Osteoblast (primary cell): Measurements from ENCODE around the gene SLC1A3. TPM values are rescaled to one million over a fixed set of nuclear protein-coding genes. Genes with fewer than 3 reads are reported as not detected.
A peak's percentile ranks its signal among the peaks of the same experiment; 100 is the strongest.

Experiments
- DNase-seq: peaks from one replicate; pipeline ENCODE4 v3.0.0; 2011; ENCODE audit warnings: low spot score, mixed read lengths; ENCODE audit not compliant: insufficient read length; ENCODE audit errors: missing footprints
- H2AFZ ChIP-seq: 2 replicates; pipeline ENCODE4 v1.6.0; 2011; ENCODE audit warnings: mild to moderate bottlenecking, low read length
- H3K27ac ChIP-seq: 2 replicates; pipeline ENCODE4 v1.5.1; 2011; ENCODE audit warnings: mild to moderate bottlenecking, low read depth, low read length, moderate library complexity
- H3K27me3 ChIP-seq: 2 replicates; pipeline ENCODE4 v1.6.0; 2012; ENCODE audit warnings: mild to moderate bottlenecking, control low read depth, inconsistent platforms, low read length, moderate library complexity; ENCODE audit not compliant: insufficient read depth
- H3K36me3 ChIP-seq: 2 replicates; pipeline ENCODE4 v1.5.1; 2011; ENCODE audit warnings: mild to moderate bottlenecking, low read length, control low read depth, moderate library complexity; ENCODE audit not compliant: insufficient read depth
- H3K4me1 ChIP-seq: 2 replicates; pipeline ENCODE4 v1.5.1; 2011; ENCODE audit warnings: mild to moderate bottlenecking, low read length, control low read depth, moderate library complexity; ENCODE audit not compliant: insufficient read depth
- H3K4me2 ChIP-seq: 2 replicates; pipeline ENCODE4 v1.6.0; 2011; ENCODE audit warnings: mild to moderate bottlenecking, low read length; ENCODE audit not compliant: insufficient read depth
- H3K4me3 ChIP-seq: fragments of 200-600 bp; sonication (generic); 3 replicates; pipeline ENCODE4 v1.5.1; 2012; ENCODE audit warnings: mild to moderate bottlenecking, low read length, inconsistent platforms; ENCODE audit not compliant: insufficient read depth
- H3K79me2 ChIP-seq: 2 replicates; pipeline ENCODE4 v1.6.0; 2012; ENCODE audit warnings: mild to moderate bottlenecking, low read length, control low read depth, inconsistent platforms; ENCODE audit not compliant: insufficient read depth
- H3K9me3 ChIP-seq: 2 replicates; pipeline ENCODE4 v1.5.1; 2011; ENCODE audit warnings: low read depth, low read length, control low read depth
- H4K20me1 ChIP-seq: 2 replicates; pipeline ENCODE4 v1.6.0; 2012; ENCODE audit warnings: mild to moderate bottlenecking, low read length, control low read depth; ENCODE audit not compliant: insufficient read depth
- total RNA-seq: library from RNA; depleted of rRNA; stranded (reverse); fragments of >200 nt; gene quantifications from 2 replicates; pipeline ENCODE4 v1.2.3, GENCODE V29; 2012
- TF ChIP-seq, protein P1 (sequence below): IDR thresholded peaks from 2 replicates; pipeline ENCODE4 v1.5.1; 2011; ENCODE audit warnings: mild to moderate bottlenecking, low read depth, low read length, moderate library complexity; ENCODE audit errors: extremely low read depth

SLC1A3 gene
- total RNA-seq, 1 donor = 45.2 TPM

DNA sequence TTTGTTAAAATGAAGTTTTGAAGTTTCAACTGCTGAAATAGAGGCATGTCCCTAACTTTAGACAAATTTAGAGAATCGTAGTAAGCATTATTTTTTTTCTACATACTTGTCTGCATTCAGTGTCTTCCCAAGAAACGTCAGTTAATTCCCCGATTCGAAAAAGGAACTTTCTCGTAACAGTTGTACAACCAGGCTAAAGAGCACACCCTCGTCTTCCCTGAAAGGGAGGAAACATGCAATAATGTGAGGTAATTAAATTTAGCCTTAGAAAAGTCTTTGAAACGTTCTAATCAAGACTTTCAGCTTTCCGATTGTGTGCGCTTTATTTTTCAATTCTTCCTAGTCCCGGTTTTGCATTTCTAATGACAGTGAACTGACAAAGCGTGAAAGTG, 374 bp upstream of the SLC1A3 start:
- Histone ChIP-seq H3K9me3 (no peaks in the 10 kb centered on the region), H4K20me1 (no peaks in the 10 kb centered on the region), H3K27me3 (no peaks in the 10 kb centered on the region), H3K27ac (peak overlapping the region; percentile 88), H3K4me3 (peak overlapping the region; percentile 76), H3K4me1 (peaks cover 34% of the 10 kb centered on the region), H2AFZ (peak overlapping the region; percentile 86), H3K79me2 (peaks cover 2% of the 10 kb centered on the region), H3K36me3 (peaks cover 15% of the 10 kb centered on the region), H3K4me2 (peak overlapping the region; percentile 87)
- TF ChIP-seq, protein P1, sequence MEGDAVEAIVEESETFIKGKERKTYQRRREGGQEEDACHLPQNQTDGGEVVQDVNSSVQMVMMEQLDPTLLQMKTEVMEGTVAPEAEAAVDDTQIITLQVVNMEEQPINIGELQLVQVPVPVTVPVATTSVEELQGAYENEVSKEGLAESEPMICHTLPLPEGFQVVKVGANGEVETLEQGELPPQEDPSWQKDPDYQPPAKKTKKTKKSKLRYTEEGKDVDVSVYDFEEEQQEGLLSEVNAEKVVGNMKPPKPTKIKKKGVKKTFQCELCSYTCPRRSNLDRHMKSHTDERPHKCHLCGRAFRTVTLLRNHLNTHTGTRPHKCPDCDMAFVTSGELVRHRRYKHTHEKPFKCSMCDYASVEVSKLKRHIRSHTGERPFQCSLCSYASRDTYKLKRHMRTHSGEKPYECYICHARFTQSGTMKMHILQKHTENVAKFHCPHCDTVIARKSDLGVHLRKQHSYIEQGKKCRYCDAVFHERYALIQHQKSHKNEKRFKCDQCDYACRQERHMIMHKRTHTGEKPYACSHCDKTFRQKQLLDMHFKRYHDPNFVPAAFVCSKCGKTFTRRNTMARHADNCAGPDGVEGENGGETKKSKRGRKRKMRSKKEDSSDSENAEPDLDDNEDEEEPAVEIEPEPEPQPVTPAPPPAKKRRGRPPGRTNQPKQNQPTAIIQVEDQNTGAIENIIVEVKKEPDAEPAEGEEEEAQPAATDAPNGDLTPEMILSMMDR = no peak
- DNase-seq = no peak

DNA sequence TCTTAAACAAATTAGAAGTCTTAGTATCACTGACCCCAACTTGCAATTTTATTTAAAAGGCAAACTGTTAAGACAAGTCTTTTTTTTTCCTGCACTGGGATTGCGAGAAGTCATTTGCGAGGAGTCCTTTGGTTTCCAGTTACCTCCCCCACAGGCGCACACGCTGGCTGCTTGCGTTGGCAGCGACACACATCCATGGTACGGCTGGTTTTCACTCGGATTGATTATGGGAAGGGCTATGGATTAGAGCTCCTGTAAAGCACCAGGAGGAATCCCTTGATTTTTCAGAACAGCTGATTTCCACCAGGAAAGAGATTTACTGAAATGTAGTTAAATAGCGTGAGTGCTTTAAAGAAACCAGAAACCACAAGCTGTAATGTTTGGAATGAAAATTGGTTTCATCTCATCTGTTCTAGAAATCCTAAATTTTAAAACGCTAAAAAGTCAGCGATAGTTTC, 737 bp downstream of the SLC1A3 start:
- no peak for DNase-seq
- peak overlapping the region; percentile 87 for H3K4me2 ChIP-seq
- H3K27me3 ChIP-seq = no peaks in the 10 kb centered on the region
- H3K36me3 ChIP-seq = peaks cover 15% of the 10 kb centered on the region
- H3K4me3 ChIP-seq = peak overlapping the region; percentile 76
- H2AFZ ChIP-seq = peak overlapping the region; percentile 86
- H3K4me1 ChIP-seq = peaks cover 44% of the 10 kb centered on the region
- no peaks in the 10 kb centered on the region for H3K9me3 ChIP-seq
- peaks cover 2% of the 10 kb centered on the region for H3K79me2 ChIP-seq
- peak overlapping the region; percentile 88 for H3K27ac ChIP-seq
- no peaks in the 10 kb centered on the region for H4K20me1 ChIP-seq
- TF ChIP-seq, protein P1 = no peak

DNA sequence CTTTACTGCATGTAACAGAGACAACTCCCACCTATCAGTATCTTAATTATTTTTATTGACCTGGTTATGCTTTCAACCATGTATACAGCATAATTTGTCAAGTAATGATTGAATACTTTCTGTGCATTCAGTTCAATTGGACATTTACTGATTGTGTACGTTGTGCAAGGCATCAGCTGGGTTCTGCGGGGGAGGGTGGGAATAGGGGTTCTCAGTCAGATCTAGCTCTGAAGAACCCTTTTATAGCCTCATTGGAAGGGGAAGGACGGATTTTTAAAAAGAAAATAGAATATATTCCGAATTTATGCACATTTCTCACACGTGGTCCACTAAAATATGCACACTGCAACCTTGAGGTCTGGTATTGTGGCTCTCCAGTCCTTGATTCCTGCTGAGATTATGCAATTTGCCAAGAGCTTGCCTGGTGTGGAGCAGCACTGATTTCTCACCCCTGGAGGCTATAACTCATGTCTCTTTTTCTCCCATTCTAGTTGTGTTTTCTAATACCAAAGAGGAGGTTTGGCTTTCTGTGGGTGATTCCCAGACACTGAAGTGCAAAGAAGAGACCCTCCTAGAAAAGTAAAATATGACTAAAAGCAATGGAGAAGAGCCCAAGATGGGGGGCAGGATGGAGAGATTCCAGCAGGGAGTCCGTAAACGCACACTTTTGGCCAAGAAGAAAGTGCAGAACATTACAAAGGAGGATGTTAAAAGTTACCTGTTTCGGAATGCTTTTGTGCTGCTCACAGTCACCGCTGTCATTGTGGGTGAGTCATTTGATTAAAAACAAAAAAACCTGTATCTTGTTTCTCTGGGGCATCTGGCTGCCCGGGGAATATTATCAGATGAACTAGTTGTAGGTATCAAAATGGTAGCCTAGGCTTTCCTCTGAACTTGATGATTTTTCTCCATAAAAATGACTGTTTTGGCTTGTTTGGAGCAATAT, 1.7 kb downstream of the SLC1A3 start:
- H3K36me3 ChIP-seq = peaks cover 20% of the 10 kb centered on the region
- H3K27me3 ChIP-seq = no peaks in the 10 kb centered on the region
- DNase-seq = no peak
- peaks cover 2% of the 10 kb centered on the region for H3K79me2 ChIP-seq
- peak overlapping the region; percentile 87 for H3K4me2 ChIP-seq
- H3K9me3 ChIP-seq = no peaks in the 10 kb centered on the region
- H2AFZ ChIP-seq = no peak overlapping the region
- TF ChIP-seq, protein P1 = no peak
- H3K4me3 ChIP-seq = peak overlapping the region; percentile 76
- H4K20me1 ChIP-seq = no peaks in the 10 kb centered on the region
- peak overlapping the region; percentile 88 for H3K27ac ChIP-seq
- peaks cover 44% of the 10 kb centered on the region for H3K4me1 ChIP-seq

DNA sequence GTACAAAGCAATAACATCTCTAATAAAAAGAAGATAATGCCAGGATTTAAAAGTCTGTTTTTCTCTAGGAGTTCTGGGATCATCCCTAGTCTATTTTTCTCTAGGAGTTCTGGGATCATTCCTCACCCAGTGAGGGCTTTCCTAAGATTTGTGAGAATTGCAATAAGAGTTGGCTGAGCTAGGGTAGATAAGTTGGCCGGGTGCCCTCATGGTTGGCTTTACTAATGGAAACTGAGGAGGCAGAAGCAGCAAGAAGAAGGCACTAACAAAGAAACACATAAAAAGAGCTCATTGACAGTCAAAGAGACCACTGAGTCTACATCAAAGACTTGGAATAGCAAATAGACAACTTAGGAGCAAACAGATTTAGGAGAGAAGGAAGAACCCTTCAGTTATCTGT, 4.2 kb downstream of the SLC1A3 start:
- DNase-seq = no peak
- H3K4me3 ChIP-seq = no peak overlapping the region
- H3K9me3 ChIP-seq = no peaks in the 10 kb centered on the region
- H3K4me1 ChIP-seq = peaks cover 37% of the 10 kb centered on the region
- TF ChIP-seq, protein P1 = no peak
- no peak overlapping the region for H3K4me2 ChIP-seq
- peaks cover 2% of the 10 kb centered on the region for H3K79me2 ChIP-seq
- H2AFZ ChIP-seq = no peak overlapping the region
- H3K27me3 ChIP-seq = no peaks in the 10 kb centered on the region
- H3K36me3 ChIP-seq = peaks cover 22% of the 10 kb centered on the region
- H4K20me1 ChIP-seq = no peaks in the 10 kb centered on the region
- H3K27ac ChIP-seq = no peak overlapping the region
